ENCODE results near the gene CT45A8.

GRCh38 chrX:135892781-135893180 lies 38.4 kb upstream of the CT45A8 start:
- TF ChIP-seq CTCF (IDR thresholded peaks at IDR 0.05) (no peak), EZH2 (IDR thresholded peaks at IDR 0.05; ENCODE audit: borderline replicate concordance, insufficient read depth, low read depth, low read length, poor library complexity, severe bottlenecking) (no peak)
